Neural cell (in vitro differentiated cells): ENCODE data around the gene CDH4. TPM values are rescaled to one million over a fixed set of nuclear protein-coding genes. Genes with fewer than 3 reads are reported as not detected.

ENCODE experiments used
- H2AFZ ChIP-seq: fragments of 200-600, 300-800 bp; sonication (generic), shearing (Covaris generic); 2 replicates; pipeline ENCODE4 v1.6.0; 2014; ENCODE audit warnings: low read depth, mild to moderate bottlenecking, antibody characterized with exemption, low read length, moderate library complexity
- H3F3A ChIP-seq: fragments of 200-600 bp; shearing (Covaris generic); 2 replicates; pipeline ENCODE4 v1.6.1; 2016; ENCODE audit warnings: mild to moderate bottlenecking, moderate library complexity, mixed read lengths, antibody characterized with exemption, low read length; ENCODE audit not compliant: insufficient read depth, poor library complexity, severe bottlenecking
- H3K27ac ChIP-seq: fragments of 200-600, 300-800 bp; sonication (generic), shearing (Covaris generic); 2 replicates; pipeline ENCODE4 v1.5.1; 2014; ENCODE audit warnings: mild to moderate bottlenecking, low read length, moderate library complexity
- H3K27me3 ChIP-seq: fragments of 300-800, 200-600 bp; sonication (generic), shearing (Covaris generic); 2 replicates; pipeline ENCODE4 v1.6.0; 2014; ENCODE audit warnings: mild to moderate bottlenecking, low read depth, low read length, moderate library complexity; ENCODE audit not compliant: insufficient read depth
- H3K36me3 ChIP-seq: fragments of 300-800, 200-600 bp; sonication (generic), shearing (Covaris generic); 2 replicates; pipeline ENCODE4 v1.5.1; 2014; ENCODE audit warnings: mild to moderate bottlenecking, antibody characterized with exemption, low read length, moderate library complexity; ENCODE audit not compliant: insufficient read depth
- H3K4me2 ChIP-seq: fragments of 300-800, 200-600 bp; sonication (generic), shearing (Covaris generic); 2 replicates; pipeline ENCODE4 v1.6.0; 2014; ENCODE audit warnings: mild to moderate bottlenecking, low read length
- H3K4me3 ChIP-seq: fragments of 300-800, 200-600 bp; sonication (generic), shearing (Covaris generic); 2 replicates; pipeline ENCODE4 v1.5.1; 2014; ENCODE audit warnings: mild to moderate bottlenecking, low read length, moderate library complexity
- H3K79me2 ChIP-seq: fragments of 200-600 bp; shearing (Covaris generic); replicated peaks from 2 replicates; pipeline ENCODE4 v1.6.0; 2014; ENCODE audit warnings: mild to moderate bottlenecking, low read length, moderate library complexity; ENCODE audit not compliant: insufficient read depth
- H3K9ac ChIP-seq: fragments of 300-800, 200-600 bp; sonication (generic), shearing (Covaris generic); 2 replicates; pipeline ENCODE4 v1.6.1; 2016; ENCODE audit warnings: mild to moderate bottlenecking, low read length, mixed read lengths
- H3K9me2 ChIP-seq: fragments of 200-600 bp; shearing (Covaris generic); 2 replicates; pipeline ENCODE4 v1.6.1; 2016; ENCODE audit warnings: mild to moderate bottlenecking, low read length, mixed read lengths; ENCODE audit not compliant: insufficient read depth
- H3K9me3 ChIP-seq: fragments of 200-600, 300-800 bp; sonication (generic), shearing (Covaris generic); 2 replicates; pipeline ENCODE4 v1.6.1; 2016; ENCODE audit warnings: mild to moderate bottlenecking, mixed run types, low read length, moderate library complexity, mixed read lengths
- H4K20me1 ChIP-seq: fragments of 200-600 bp; shearing (Covaris generic); 2 replicates; pipeline ENCODE4 v1.6.1; 2016; ENCODE audit warnings: mild to moderate bottlenecking, mixed run types; ENCODE audit not compliant: insufficient read depth
- CTCF ChIP-seq: fragments of 450-650 bp; IDR thresholded peaks from 2 replicates; pipeline ENCODE4 v1.5.1; 2014; ENCODE audit warnings: antibody characterized with exemption, mild to moderate bottlenecking, moderate library complexity; ENCODE audit not compliant: poor library complexity, severe bottlenecking
- EP300 ChIP-seq: fragments of 450-650 bp; conservative IDR thresholded peaks from 2 replicates; pipeline ENCODE4 v1.6.1; 2014; ENCODE audit warnings: antibody characterized with exemption, mild to moderate bottlenecking, moderate library complexity; ENCODE audit not compliant: poor library complexity, severe bottlenecking
- EZH2 ChIP-seq: fragments of 200-600, 300-800 bp; shearing (Covaris generic), sonication (generic); IDR thresholded peaks from 2 replicates; pipeline ENCODE4 v1.6.1; 2014; ENCODE audit warnings: antibody characterized with exemption, low read length, borderline replicate concordance, mild to moderate bottlenecking; ENCODE audit not compliant: insufficient read depth, poor library complexity, severe bottlenecking
- MXI1 ChIP-seq: fragments of 450-650 bp; conservative IDR thresholded peaks from 2 replicates; pipeline ENCODE4 v1.6.1; 2014; ENCODE audit warnings: antibody characterized with exemption, mild to moderate bottlenecking; ENCODE audit not compliant: poor library complexity, severe bottlenecking
- POLR2AphosphoS5 ChIP-seq: IDR thresholded peaks from 2 replicates; pipeline ENCODE4 v1.6.1; 2012
- RAD21 ChIP-seq: fragments of 450-650 bp; conservative IDR thresholded peaks from 2 replicates; pipeline ENCODE4 v1.6.1; 2014; ENCODE audit warnings: antibody characterized with exemption, mild to moderate bottlenecking, moderate library complexity
- REST ChIP-seq: IDR thresholded peaks from 2 replicates; pipeline ENCODE4 v1.6.1; 2012; ENCODE audit warnings: borderline replicate concordance
- SMC3 ChIP-seq: fragments of 450-650 bp; conservative IDR thresholded peaks from 2 replicates; pipeline ENCODE4 v1.6.1; 2014; ENCODE audit warnings: antibody characterized with exemption, mild to moderate bottlenecking, moderate library complexity; ENCODE audit not compliant: poor library complexity
- TAF1 ChIP-seq: IDR thresholded peaks from 2 replicates; pipeline ENCODE4 v1.6.1; 2012; ENCODE audit warnings: low read depth
- polyA plus RNA-seq: library from polyadenylated mRNA; depleted of rRNA; stranded (reverse); fragments of >200 nt; gene quantifications from 2 replicates; pipeline ENCODE4 v1.2.3, GENCODE V29; 2014

CDH4 gene
- polyA plus RNA-seq, 1 donor from 2014 or later: 24.6 TPM

- Histone ChIP-seq H3K79me2 (no peaks in the 10 kb centered on the region), H3K4me2 (no peak overlapping the region), H3K9ac (no peak overlapping the region), H3K9me3 (peaks cover 13% of the 10 kb centered on the region), H3K27ac (no peak overlapping the region), H3K9me2 (no peaks in the 10 kb centered on the region), H4K20me1 (no peaks in the 10 kb centered on the region), H3K4me3 (no peak overlapping the region), H2AFZ (no peak overlapping the region), H3K36me3 (no peaks in the 10 kb centered on the region), H3K27me3 (no peaks in the 10 kb centered on the region), H3F3A (no peaks in the 10 kb centered on the region)
- no peak for TF ChIP-seq CTCF
These were observed 35.7 kb downstream of the CDH4 start for GRCh38 chr20:61287583-61288275.

- Histone ChIP-seq H3K79me2 (no peaks in the 10 kb centered on the region), H3K4me3 (no peak overlapping the region), H3K36me3 (no peaks in the 10 kb centered on the region), H4K20me1 (no peaks in the 10 kb centered on the region), H3K4me2 (no peak overlapping the region), H3K27ac (no peak overlapping the region), H3F3A (no peaks in the 10 kb centered on the region), H3K27me3 (no peaks in the 10 kb centered on the region), H2AFZ (no peak overlapping the region), H3K9me3 (peaks cover 13% of the 10 kb centered on the region), H3K9me2 (no peaks in the 10 kb centered on the region), H3K9ac (no peak overlapping the region)
- TF ChIP-seq EZH2: no peak
- no peak for TF ChIP-seq EP300
- no peak for TF ChIP-seq TAF1
- TF ChIP-seq POLR2AphosphoS5: no peak
- TF ChIP-seq MXI1: no peak
- no peak for TF ChIP-seq CTCF
- no peak for TF ChIP-seq REST
- no peak for TF ChIP-seq SMC3
- TF ChIP-seq RAD21: no peak
These were observed 36.3 kb downstream of the CDH4 start for GRCh38 chr20:61288331-61288784.
